Ovary (tissue), 3 donors: Measurements from ENCODE around the gene GHR.

Experiments
- CTCF ChIP-seq, 3 donors: fragments of 450-650 bp in 2 of 3; fragments of 200-600 bp in 1 of 3; IDR thresholded peaks; one replicate each; pipeline versions ENCODE4 v1.5.1 to v1.8.0; 2016 to 2022; ENCODE audit warnings: antibody characterized with exemption in 3 of 3, mild to moderate bottlenecking in 1 of 3
- POLR2A ChIP-seq: fragments of 450-650 bp; IDR thresholded peaks from one replicate; pipeline ENCODE4 v1.6.1; 2017; ENCODE audit warnings: antibody characterized with exemption, mild to moderate bottlenecking, moderate library complexity
- donor health status: DM: no; HTN: no; CAD: no.

- no peak for TF ChIP-seq CTCF (IDR thresholded peaks at IDR 0.05)
- no peak for TF ChIP-seq POLR2A
These were observed 217.6 kb downstream of the GHR start for GRCh38 chr5:42640835-42641234.
